Epithelial cell of proximal tubule (primary cell): Measurements from ENCODE around the gene NOSIP. TPM values are rescaled to one million over a fixed set of nuclear protein-coding genes. Genes with fewer than 3 reads are reported as not detected.
A peak's percentile ranks its signal among the peaks of the same experiment; 100 is the strongest.

Experiments used
- DNase-seq: peaks from one replicate; pipeline ENCODE4 v3.0.0-alpha.2; 2011; ENCODE audit warnings: low read depth
- H3K4me3 ChIP-seq: 2 replicates; pipeline ENCODE4 v1.5.1; 2011; ENCODE audit warnings: low read depth, mild to moderate bottlenecking, low read length
- CTCF ChIP-seq: conservative IDR thresholded peaks from 2 replicates; pipeline ENCODE4 v1.5.1; 2012; ENCODE audit warnings: low read depth, mild to moderate bottlenecking, low read length
- total RNA-seq: library from RNA; depleted of rRNA; stranded (reverse); fragments of >200 nt; gene quantifications from 2 replicates; pipeline ENCODE4 v1.2.3, GENCODE V29; 2015

The NOSIP gene
- total RNA-seq, 1 donor from 2014 or later = 82.4 TPM

GRCh38 chr19:49546825-49547565 is 33.4 kb downstream of the NOSIP start:
- peak; percentile 43 for DNase-seq
- no peak overlapping the region for H3K4me3 ChIP-seq
- peak; percentile 92 for TF ChIP-seq CTCF

GRCh38 chr19:49544154-49544553 is 36.2 kb downstream of the NOSIP start:
- no peak overlapping the region for H3K4me3 ChIP-seq
- TF ChIP-seq CTCF = no peak
- DNase-seq = no peak

- DNase-seq = no peak
- no peak overlapping the region for H3K4me3 ChIP-seq
- no peak for TF ChIP-seq CTCF
Observed at GRCh38 chr19:49543032-49543431, 37.3 kb downstream of the NOSIP start.

GRCh38 chr19:49542446-49542845 is 37.9 kb downstream of the NOSIP start:
- TF ChIP-seq CTCF = no peak
- DNase-seq = no peak
- no peak overlapping the region for H3K4me3 ChIP-seq

GRCh38 chr19:49541914-49542313 is 38.4 kb downstream of the NOSIP start:
- TF ChIP-seq CTCF = no peak
- DNase-seq = no peak
- no peak overlapping the region for H3K4me3 ChIP-seq

GRCh38 chr19:49539192-49539952 is 41.0 kb downstream of the NOSIP start:
- TF ChIP-seq CTCF = no peak
- H3K4me3 ChIP-seq = no peak overlapping the region
- DNase-seq = no peak
